HEK293 (cell line): ENCODE results near the gene DNAAF5.

Experiments
- CTCF ChIA-PET: fragments of 350-600 bp; formaldehyde crosslinking; extraction: SDS; loops from one replicate; lab custom pipeline; 2021; ENCODE audit warnings: antibody characterized with exemption; lab: Yijun Ruan, JAX
- POLR2A ChIA-PET: fragments of 300-600 bp; formaldehyde crosslinking; extraction: SDS; loops from one replicate; lab custom pipeline; 2020; ENCODE audit warnings: antibody characterized with exemption, inconsistent platforms; lab: Yijun Ruan, JAX
- H3K27ac ChIP-seq: fragments of 200-500 bp; sonication (Bioruptor generic); 2 replicates; pipeline ENCODE4 v1.5.1; 2014; ENCODE audit warnings: low read depth, low read length, control low read depth, inconsistent platforms; ENCODE audit errors: extremely low read depth
- H3K36me3 ChIP-seq, 2 experiments: fragments of 200-500 bp in 1 of 2; sonication (Bioruptor generic) in 1 of 2; 1 replicate in 1 of 2; 2 replicates in 1 of 2; pipeline ENCODE4 v1.5.1; 2014 to 2017; ENCODE audit warnings: inconsistent platforms in 2 of 2, low read length in 2 of 2; ENCODE audit not compliant: control insufficient read depth in 2 of 2, insufficient read depth in 1 of 2
- H3K4me1 ChIP-seq: fragments of 200-500 bp; sonication (Bioruptor generic); 2 replicates; pipeline ENCODE4 v1.5.1; 2014; ENCODE audit warnings: mild to moderate bottlenecking, low read length, inconsistent platforms; ENCODE audit not compliant: control insufficient read depth, insufficient read depth
- H3K4me3 ChIP-seq: 2 replicates; pipeline ENCODE4 v1.5.1; 2011; ENCODE audit warnings: low read depth, mild to moderate bottlenecking, control low read depth, low read length, moderate library complexity
- H3K9me3 ChIP-seq: fragments of 200-500 bp; sonication (Bioruptor generic); 2 replicates; pipeline ENCODE4 v1.5.1; 2014; ENCODE audit warnings: low read depth, low read length, inconsistent platforms; ENCODE audit not compliant: control insufficient read depth, insufficient read depth
- OSR2 ChIP-seq: fragments of 450-650 bp; formaldehyde crosslinking; IDR thresholded peaks from 2 replicates; pipeline ENCODE4 v1.5.1; 2016; ENCODE audit warnings: missing biosample characterization, missing genetic modification characterization
- SP3 ChIP-seq: fragments of 450-650 bp; formaldehyde crosslinking; IDR thresholded peaks from 2 replicates; pipeline ENCODE4 v1.5.1; 2016; ENCODE audit warnings: missing biosample characterization, missing genetic modification characterization
- SP7 ChIP-seq: fragments of 450-650 bp; formaldehyde crosslinking; IDR thresholded peaks from 2 replicates; pipeline ENCODE4 v1.5.1; 2016; ENCODE audit warnings: missing biosample characterization, missing genetic modification characterization
- YY1 ChIP-seq: fragments of 450-650 bp; formaldehyde crosslinking; IDR thresholded peaks from 2 replicates; pipeline ENCODE4 v1.5.1; 2018; ENCODE audit warnings: missing biosample characterization, missing genetic modification characterization
- YY2 ChIP-seq: fragments of 450-650 bp; formaldehyde crosslinking; IDR thresholded peaks from 2 replicates; pipeline ENCODE4 v1.5.1; 2016; ENCODE audit warnings: missing biosample characterization, missing genetic modification characterization
- ZBTB7A ChIP-seq: fragments of 450-650 bp; formaldehyde crosslinking; IDR thresholded peaks from 2 replicates; pipeline ENCODE4 v1.5.1; 2016; ENCODE audit warnings: low read depth, missing biosample characterization, missing genetic modification characterization
- ZNF10 ChIP-seq: fragments of 450-650 bp; formaldehyde crosslinking; IDR thresholded peaks from 2 replicates; pipeline ENCODE4 v1.5.1; 2017; ENCODE audit warnings: missing biosample characterization, missing genetic modification characterization
- ZNF140 ChIP-seq: fragments of 450-650 bp; formaldehyde crosslinking; IDR thresholded peaks from 2 replicates; pipeline ENCODE4 v1.5.1; 2016; ENCODE audit warnings: missing biosample characterization, missing genetic modification characterization
- ZNF174 ChIP-seq: fragments of 450-650 bp; formaldehyde crosslinking; IDR thresholded peaks from 2 replicates; pipeline ENCODE4 v1.5.0; 2017; ENCODE audit warnings: missing biosample characterization, mild to moderate bottlenecking, missing genetic modification characterization
- ZNF19 ChIP-seq: fragments of 450-650 bp; formaldehyde crosslinking; IDR thresholded peaks from 2 replicates; pipeline ENCODE4; 2016; ENCODE audit warnings: missing biosample characterization, missing genetic modification characterization, low read depth
- ZNF221 ChIP-seq: fragments of 450-650 bp; formaldehyde crosslinking; IDR thresholded peaks from 2 replicates; pipeline ENCODE4 v1.5.1; 2017; ENCODE audit warnings: missing biosample characterization, missing genetic modification characterization, borderline replicate concordance
- ZNF292 ChIP-seq: fragments of 450-650 bp; formaldehyde crosslinking; IDR thresholded peaks from 2 replicates; pipeline ENCODE4 v1.5.1; 2016; ENCODE audit warnings: low read depth, missing biosample characterization, missing genetic modification characterization, borderline replicate concordance
- ZNF514 ChIP-seq: fragments of 450-650 bp; formaldehyde crosslinking; IDR thresholded peaks from 2 replicates; pipeline ENCODE4 v1.5.1; 2016; ENCODE audit warnings: missing biosample characterization, missing genetic modification characterization
- ZNF548 ChIP-seq: fragments of 450-650 bp; formaldehyde crosslinking; IDR thresholded peaks from 2 replicates; pipeline ENCODE4 v1.5.1; 2016; ENCODE audit warnings: missing biosample characterization, missing genetic modification characterization
- ZNF776 ChIP-seq: fragments of 450-650 bp; formaldehyde crosslinking; IDR thresholded peaks from 2 replicates; pipeline ENCODE4 v1.5.0; 2017; ENCODE audit warnings: missing biosample characterization, missing genetic modification characterization, borderline replicate concordance
- ZSCAN23 ChIP-seq: fragments of 450-650 bp; formaldehyde crosslinking; IDR thresholded peaks from 2 replicates; pipeline ENCODE4 v1.5.1; 2016; ENCODE audit warnings: missing biosample characterization, missing genetic modification characterization
- ZXDB ChIP-seq: fragments of 450-650 bp; formaldehyde crosslinking; IDR thresholded peaks from 2 replicates; pipeline ENCODE4 v1.5.1; 2016; ENCODE audit warnings: missing biosample characterization, missing genetic modification characterization
- TF ChIP-seq, protein P1 (sequence below): fragments of 450-650 bp; formaldehyde crosslinking; IDR thresholded peaks from 2 replicates; pipeline ENCODE4 v1.5.1; 2016; ENCODE audit warnings: missing biosample characterization, missing genetic modification characterization
- TF ChIP-seq, protein P2 (sequence below): fragments of 450-650 bp; formaldehyde crosslinking; IDR thresholded peaks from 2 replicates; pipeline ENCODE4 v1.5.1; 2016; ENCODE audit warnings: missing biosample characterization, missing genetic modification characterization
- TF ChIP-seq, protein P3 (sequence below): fragments of 450-650 bp; formaldehyde crosslinking; IDR thresholded peaks from 2 replicates; pipeline ENCODE4 v1.5.1; 2017; ENCODE audit warnings: missing biosample characterization, missing genetic modification characterization
- TF ChIP-seq, protein P4 (sequence below): fragments of 450-650 bp; formaldehyde crosslinking; IDR thresholded peaks from 2 replicates; pipeline ENCODE4 v1.5.1; 2017; ENCODE audit warnings: missing biosample characterization, missing genetic modification characterization
- TF ChIP-seq, protein P5 (sequence below): fragments of 450-650 bp; formaldehyde crosslinking; IDR thresholded peaks from 2 replicates; pipeline ENCODE4 v1.5.1; 2016; ENCODE audit warnings: missing biosample characterization, missing genetic modification characterization

Gene DNAAF5

DNA sequence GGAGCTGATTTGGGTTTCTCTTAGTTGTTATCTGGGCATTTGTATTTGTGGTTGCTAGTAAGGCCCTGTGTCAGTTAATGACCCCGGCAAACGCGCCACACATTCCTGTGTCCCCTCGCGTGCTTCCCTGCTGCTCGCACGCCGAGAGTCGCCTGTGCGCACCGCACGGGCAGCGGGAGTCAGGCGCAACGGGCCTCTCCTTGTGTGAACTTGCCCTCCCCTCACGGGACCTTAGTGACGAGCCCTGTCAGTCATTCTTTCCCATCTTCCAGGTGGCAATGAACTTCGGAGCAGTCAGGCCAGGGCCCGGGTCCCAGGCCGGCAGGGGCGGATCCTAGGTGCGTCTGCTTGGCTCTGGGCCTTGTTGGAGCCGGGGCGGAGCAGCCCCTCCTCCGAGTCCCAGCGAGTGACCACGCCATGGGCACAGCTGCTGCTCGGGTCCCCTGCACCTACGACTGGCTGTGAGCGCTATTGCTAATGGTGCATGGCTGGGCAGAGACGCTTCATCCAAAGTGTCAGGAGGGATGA is 13.0 kb downstream of the DNAAF5 start (continued):
- TF ChIP-seq OSR2 (tag by site-specific recombination) (no peak), ZNF514 (no peak), ZXDB (tag by site-specific recombination) (no peak), ZNF140 (tag by site-specific recombination) (no peak), YY1 (tag by site-specific recombination) (no peak), ZNF776 (tag by site-specific recombination) (no peak), ZSCAN23 (no peak)
- TF ChIP-seq, protein P1, sequence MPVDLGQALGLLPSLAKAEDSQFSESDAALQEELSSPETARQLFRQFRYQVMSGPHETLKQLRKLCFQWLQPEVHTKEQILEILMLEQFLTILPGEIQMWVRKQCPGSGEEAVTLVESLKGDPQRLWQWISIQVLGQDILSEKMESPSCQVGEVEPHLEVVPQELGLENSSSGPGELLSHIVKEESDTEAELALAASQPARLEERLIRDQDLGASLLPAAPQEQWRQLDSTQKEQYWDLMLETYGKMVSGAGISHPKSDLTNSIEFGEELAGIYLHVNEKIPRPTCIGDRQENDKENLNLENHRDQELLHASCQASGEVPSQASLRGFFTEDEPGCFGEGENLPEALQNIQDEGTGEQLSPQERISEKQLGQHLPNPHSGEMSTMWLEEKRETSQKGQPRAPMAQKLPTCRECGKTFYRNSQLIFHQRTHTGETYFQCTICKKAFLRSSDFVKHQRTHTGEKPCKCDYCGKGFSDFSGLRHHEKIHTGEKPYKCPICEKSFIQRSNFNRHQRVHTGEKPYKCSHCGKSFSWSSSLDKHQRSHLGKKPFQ (tag by site-specific recombination) = no peak
- TF ChIP-seq, protein P2, sequence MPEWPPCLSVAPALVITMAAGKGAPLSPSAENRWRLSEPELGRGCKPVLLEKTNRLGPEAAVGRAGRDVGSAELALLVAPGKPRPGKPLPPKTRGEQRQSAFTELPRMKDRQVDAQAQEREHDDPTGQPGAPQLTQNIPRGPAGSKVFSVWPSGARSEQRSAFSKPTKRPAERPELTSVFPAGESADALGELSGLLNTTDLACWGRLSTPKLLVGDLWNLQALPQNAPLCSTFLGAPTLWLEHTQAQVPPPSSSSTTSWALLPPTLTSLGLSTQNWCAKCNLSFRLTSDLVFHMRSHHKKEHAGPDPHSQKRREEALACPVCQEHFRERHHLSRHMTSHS (tag by site-specific recombination) = no peak

DNA sequence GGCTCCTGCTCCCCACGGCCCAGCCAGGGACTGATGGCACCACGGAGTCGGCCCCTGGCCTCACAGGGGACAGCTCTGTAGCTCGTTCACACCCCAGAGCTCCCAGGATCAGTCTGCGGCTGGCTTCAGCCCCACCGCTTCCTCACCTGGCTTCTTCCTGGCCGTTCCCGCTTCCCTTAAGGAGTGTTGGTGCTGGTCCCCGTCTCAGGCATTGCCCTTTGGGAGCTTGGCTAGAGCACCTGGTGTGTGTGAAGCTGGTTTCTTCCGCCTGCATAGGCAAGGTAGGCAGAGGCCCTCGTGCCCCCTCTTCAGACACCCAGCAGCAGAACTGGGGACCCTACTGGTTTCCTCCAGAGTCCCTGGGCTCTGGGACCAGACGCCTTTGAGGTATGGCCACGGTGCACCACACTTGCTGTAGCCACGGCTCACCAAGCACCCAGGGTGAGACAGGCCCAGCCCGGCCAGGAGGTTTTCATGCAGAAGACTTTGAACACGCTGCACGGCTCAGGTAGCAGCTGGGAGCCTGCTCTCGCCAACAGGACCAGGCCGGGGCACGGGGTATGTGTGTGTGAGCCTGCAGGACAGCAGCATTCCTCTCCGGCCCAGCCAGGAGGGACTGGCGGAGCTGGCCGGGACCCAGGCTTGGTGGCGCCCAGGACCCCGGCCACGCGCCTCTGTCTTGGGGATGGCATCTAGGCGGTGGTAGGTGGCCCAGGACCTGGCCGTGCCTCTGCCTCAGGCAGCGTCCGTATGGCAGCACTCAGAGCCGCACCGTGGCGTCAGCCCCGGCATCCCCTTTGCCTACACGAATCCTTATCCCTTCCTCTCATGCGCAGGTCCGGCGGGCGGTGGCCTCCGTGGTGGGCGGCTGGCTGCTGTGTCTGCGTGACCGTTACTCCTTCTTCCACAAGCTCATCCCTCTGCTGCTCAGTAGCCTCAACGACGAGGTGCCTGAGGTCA is 13.8 kb downstream of the DNAAF5 start:
- Histone ChIP-seq H3K36me3 (peaks cover 7 to 47% of the 10 kb centered on the region in 2 experiments; a peak in 2 of 3 replicates), H3K4me1 (no peaks in the 10 kb centered on the region), H3K4me3 (no peak overlapping the region), H3K27ac (no peak overlapping the region), H3K9me3 (no peaks in the 10 kb centered on the region)
- ChIA-PET POLR2A (no interaction called here), CTCF (no interaction called here)
- no peak for TF ChIP-seq ZBTB7A (tag by site-specific recombination)
- TF ChIP-seq ZNF292 (tag by site-specific recombination) = no peak
- TF ChIP-seq ZNF221 (tag by site-specific recombination) = no peak
- TF ChIP-seq, protein P3, sequence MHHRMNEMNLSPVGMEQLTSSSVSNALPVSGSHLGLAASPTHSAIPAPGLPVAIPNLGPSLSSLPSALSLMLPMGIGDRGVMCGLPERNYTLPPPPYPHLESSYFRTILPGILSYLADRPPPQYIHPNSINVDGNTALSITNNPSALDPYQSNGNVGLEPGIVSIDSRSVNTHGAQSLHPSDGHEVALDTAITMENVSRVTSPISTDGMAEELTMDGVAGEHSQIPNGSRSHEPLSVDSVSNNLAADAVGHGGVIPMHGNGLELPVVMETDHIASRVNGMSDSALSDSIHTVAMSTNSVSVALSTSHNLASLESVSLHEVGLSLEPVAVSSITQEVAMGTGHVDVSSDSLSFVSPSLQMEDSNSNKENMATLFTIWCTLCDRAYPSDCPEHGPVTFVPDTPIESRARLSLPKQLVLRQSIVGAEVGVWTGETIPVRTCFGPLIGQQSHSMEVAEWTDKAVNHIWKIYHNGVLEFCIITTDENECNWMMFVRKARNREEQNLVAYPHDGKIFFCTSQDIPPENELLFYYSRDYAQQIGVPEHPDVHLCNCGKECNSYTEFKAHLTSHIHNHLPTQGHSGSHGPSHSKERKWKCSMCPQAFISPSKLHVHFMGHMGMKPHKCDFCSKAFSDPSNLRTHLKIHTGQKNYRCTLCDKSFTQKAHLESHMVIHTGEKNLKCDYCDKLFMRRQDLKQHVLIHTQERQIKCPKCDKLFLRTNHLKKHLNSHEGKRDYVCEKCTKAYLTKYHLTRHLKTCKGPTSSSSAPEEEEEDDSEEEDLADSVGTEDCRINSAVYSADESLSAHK = no peak
- TF ChIP-seq SP7 (tag by site-specific recombination) = no peak
- TF ChIP-seq ZNF174 (tag by site-specific recombination) = no peak
- no peak for TF ChIP-seq ZNF548 (tag by site-specific recombination)
- TF ChIP-seq YY2 (tag by site-specific recombination) = no peak
- TF ChIP-seq, protein P4, sequence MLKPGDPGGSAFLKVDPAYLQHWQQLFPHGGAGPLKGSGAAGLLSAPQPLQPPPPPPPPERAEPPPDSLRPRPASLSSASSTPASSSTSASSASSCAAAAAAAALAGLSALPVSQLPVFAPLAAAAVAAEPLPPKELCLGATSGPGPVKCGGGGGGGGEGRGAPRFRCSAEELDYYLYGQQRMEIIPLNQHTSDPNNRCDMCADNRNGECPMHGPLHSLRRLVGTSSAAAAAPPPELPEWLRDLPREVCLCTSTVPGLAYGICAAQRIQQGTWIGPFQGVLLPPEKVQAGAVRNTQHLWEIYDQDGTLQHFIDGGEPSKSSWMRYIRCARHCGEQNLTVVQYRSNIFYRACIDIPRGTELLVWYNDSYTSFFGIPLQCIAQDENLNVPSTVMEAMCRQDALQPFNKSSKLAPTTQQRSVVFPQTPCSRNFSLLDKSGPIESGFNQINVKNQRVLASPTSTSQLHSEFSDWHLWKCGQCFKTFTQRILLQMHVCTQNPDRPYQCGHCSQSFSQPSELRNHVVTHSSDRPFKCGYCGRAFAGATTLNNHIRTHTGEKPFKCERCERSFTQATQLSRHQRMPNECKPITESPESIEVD (tag by site-specific recombination) = no peak
- TF ChIP-seq ZNF19 = no peak
- no peak for TF ChIP-seq ZNF10 (tag by site-specific recombination)
- TF ChIP-seq, protein P5, sequence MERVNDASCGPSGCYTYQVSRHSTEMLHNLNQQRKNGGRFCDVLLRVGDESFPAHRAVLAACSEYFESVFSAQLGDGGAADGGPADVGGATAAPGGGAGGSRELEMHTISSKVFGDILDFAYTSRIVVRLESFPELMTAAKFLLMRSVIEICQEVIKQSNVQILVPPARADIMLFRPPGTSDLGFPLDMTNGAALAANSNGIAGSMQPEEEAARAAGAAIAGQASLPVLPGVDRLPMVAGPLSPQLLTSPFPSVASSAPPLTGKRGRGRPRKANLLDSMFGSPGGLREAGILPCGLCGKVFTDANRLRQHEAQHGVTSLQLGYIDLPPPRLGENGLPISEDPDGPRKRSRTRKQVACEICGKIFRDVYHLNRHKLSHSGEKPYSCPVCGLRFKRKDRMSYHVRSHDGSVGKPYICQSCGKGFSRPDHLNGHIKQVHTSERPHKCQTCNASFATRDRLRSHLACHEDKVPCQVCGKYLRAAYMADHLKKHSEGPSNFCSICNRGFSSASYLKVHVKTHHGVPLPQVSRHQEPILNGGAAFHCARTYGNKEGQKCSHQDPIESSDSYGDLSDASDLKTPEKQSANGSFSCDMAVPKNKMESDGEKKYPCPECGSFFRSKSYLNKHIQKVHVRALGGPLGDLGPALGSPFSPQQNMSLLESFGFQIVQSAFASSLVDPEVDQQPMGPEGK (tag by site-specific recombination) = no peak
- TF ChIP-seq SP3 (tag by site-specific recombination) = no peak
